GM19455 (cell line): Measurements from ENCODE around the gene TUG1.

Experiments used
- ATAC-seq: cut with Tn5 transposase; IDR thresholded peaks from one replicate; pipeline ENCODE4 v1.9.1; 2021; ENCODE audit not compliant: unreplicated experiment

TUG1 gene

DNA sequence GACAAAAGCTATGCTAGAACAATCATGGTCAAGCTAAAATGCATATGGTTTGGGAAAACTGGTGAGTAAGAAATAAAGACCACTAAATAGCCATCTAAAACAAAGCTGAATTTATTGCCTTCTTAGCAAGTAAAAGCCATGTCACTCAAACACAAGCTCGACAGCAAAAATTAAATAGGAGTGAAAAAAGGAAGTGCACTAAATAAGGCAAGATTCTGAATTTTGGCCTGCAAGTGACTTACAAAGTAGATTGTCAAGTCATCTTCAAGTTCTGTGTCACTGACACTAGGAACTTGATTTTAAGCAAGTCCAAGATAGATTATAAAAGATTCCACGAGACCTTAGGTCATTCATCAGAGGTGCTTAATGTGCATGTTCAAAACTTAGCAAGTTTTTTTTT, 27.4 kb downstream of the TUG1 start:
- ATAC-seq, result no peak

DNA sequence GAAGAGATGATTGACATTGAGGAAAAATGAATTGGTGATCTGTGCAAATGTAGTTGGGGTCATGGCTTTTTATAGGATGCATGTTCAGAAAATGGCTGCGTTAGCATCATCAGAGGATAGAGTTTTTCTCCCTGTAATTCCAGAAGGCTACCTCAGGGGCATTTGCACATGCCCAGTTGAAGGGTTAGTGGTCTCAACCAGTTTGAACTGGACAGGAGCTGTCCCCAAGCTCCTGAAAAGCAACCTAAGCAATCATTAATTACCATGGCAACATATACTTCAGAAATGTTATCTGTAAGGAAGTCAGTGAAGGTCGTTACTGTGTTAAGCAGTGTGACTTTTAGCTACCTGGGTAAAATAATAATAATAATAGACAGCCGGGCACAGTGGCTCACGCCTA, 29.3 kb downstream of the TUG1 start:
- ATAC-seq, result no peak

DNA sequence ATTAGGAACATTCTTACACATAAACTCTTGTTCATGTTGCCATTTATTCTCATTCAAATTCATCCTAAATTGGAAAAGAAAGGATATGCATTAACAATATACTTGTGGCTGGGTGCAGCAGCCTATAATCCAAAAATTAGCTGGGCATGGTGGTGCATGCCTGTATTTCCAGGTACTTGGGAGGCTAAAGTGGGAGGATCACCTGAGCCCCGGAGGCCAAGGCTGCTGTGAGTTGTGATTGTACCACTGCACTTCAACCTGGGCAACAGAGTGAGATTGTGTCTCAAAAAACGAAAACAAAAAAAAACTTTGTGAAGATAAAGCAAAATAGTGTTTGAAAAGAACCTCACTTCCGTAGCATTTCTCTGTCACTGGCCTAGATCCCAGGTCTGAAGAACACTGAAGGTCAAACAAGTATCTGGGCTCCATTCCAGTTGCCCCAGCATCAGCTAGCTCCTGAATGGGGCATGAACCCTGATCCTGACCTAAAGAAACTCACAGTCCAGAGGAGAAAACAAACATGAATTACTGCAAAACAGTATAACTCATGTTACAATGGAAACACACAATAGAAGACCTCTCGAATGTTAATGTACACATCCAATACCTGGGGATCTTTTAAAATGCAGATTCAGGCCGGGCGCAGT, 32.2 kb downstream of the TUG1 start:
- no peak for ATAC-seq

DNA sequence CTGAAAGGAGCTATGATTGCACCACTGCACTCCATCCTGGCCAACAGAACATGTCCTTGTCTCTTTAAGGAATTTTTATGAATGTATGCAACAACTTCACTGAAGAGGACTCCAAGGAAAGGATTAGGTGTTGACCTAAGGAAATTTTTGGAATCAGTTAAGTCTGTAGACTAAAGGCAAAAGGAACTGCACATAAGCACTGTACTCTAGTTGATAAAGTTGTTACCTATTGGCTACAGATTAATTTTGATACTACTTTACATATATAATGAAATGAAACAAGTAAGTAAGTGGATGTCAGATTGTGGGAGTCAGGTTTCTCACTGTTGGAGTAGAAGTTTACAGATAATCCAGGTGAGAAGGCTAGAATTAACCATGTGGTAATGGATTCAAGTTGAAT, 36.5 kb downstream of the TUG1 start:
- no peak for ATAC-seq

- no peak for ATAC-seq
These were observed 50.3 kb downstream of the TUG1 start for GRCh38 chr22:31019191-31019930.

- no peak for ATAC-seq
These were observed 51.3 kb downstream of the TUG1 start for GRCh38 chr22:31020334-31020733.

DNA sequence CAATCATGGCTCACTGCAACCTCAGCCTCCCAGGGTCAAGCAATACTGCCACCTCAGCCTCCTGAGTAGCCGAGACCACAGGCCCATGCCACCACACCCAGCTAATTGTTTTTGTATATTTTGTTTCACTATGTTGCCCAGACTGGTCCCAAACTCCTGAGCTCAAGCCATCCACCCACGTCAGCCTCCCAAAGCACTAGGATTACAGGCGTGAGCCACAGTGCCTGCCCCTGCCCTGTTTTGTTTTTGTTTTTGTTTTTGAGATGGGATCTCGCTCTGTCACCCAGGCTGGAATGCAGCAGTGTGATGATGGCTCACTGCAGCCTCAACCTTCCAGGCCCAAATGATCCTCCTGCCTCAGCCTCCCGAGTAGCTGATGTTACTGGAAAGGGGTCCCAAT, 53.5 kb downstream of the TUG1 start:
- ATAC-seq, result no peak
